Duodenal mucosa (tissue), 2 donors: ENCODE data around the gene APP.

ENCODE experiments used
- H3K27ac ChIP-seq: one replicate; pipeline ENCODE4 v1.7.0; 2013; ENCODE audit warnings: low read depth, low read length
- H3K27me3 ChIP-seq, 2 donors: one replicate each; pipeline ENCODE4 v1.7.0; 2013; ENCODE audit warnings: low read length in 2 of 2, control low read depth in 1 of 2; ENCODE audit not compliant: insufficient read depth in 2 of 2, control insufficient read depth in 1 of 2
- H3K36me3 ChIP-seq, 2 donors: one replicate each; pipeline ENCODE4 v1.7.0; 2013; ENCODE audit warnings: low read length in 2 of 2, control low read depth in 1 of 2; ENCODE audit not compliant: insufficient read depth in 2 of 2, control insufficient read depth in 1 of 2
- H3K4me1 ChIP-seq, 2 donors: one replicate each; pipeline ENCODE4 v1.7.0; 2013; ENCODE audit warnings: low read length in 2 of 2, control low read depth in 1 of 2; ENCODE audit not compliant: insufficient read depth in 2 of 2, control insufficient read depth in 1 of 2
- H3K4me3 ChIP-seq, 2 donors: one replicate each; pipeline ENCODE4 v1.7.0; 2013; ENCODE audit warnings: low read length in 2 of 2, low read depth in 1 of 2
- H3K9ac ChIP-seq, 2 donors: one replicate each; pipeline ENCODE4 v1.7.0; 2013; ENCODE audit warnings: low read length in 2 of 2, low read depth in 1 of 2
- H3K9me3 ChIP-seq, 2 donors: one replicate each; pipeline ENCODE4 v1.7.0; 2013; ENCODE audit warnings: low read length in 2 of 2, control low read depth in 1 of 2; ENCODE audit not compliant: control insufficient read depth in 1 of 2

The APP gene

DNA sequence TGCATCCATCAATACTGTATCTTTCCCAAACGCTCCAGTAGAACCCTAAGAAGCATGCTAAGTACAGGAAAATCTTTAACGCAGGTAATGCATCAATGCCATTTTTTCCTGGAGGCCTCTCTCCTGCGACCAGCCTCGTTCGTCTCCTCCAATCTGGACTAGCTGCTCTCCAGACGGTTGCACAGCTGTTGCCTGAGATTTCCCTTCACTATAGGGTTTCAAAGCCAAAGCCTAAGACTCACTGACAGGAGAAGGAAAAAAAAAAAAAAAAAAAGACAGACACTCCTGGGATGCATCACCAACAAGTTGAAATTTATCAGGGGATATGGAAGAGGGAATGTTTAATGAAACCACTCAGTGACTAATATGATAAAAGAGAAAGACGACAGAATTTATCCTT is 93.0 kb downstream of the APP start:
- Histone ChIP-seq H3K9me3 (no peaks in the 10 kb centered on the region), H3K4me3 (no peak overlapping the region), H3K36me3 (no peaks in the 10 kb centered on the region), H3K4me1 (no peaks in the 10 kb centered on the region), H3K27me3 (no peaks in the 10 kb centered on the region), H3K27ac (no peak overlapping the region), H3K9ac (no peak overlapping the region)

DNA sequence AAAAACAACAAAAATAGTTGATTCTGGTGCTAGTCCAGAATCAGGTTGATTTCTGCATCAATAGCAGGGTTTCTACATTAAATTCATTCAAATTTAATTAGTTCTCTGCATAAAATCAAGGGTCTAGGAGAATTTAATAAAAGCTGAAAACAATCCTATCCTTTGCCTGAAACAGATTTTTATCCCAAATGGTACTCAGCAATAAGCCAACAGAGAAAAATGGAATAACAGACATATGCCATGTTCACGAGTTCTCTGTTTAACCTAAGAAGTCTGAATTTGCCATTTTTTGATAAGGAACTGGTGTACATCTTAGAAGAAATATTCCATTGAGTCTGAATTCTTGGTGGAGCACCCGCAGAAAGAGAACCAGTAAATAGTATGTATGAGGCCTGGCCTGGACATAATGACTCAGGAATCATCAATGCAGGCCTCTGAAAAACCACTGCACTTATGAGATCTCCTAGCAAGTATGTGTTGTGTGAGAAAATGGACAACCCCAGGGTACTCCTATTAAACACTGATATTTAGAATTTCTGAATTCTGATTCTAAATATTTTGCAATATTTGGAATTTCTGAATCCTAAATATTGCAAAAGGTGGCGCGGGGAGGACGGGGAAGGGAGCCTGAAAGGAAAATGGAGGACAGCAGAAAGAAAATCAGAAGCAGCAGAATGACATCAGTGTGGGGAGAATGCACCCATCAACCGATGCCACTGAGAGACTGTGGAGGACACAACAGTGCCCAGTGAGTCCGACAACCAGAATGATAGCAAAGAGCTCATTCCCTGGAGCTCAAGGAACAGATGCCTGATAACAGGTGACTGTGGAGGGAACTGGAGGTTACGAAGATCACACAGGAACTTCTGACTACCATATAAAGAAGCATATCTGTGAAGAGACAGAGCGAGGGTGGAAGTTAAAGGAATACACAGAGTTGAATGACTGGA is 97.6 kb downstream of the APP start:
- Histone ChIP-seq H3K4me1 (peaks cover 17 to 35% of the 10 kb centered on the region in 2 donors), H3K27me3 (no peaks in the 10 kb centered on the region), H3K27ac (no peak overlapping the region), H3K9ac (no peak overlapping the region), H3K4me3 (no peak overlapping the region), H3K36me3 (no peaks in the 10 kb centered on the region), H3K9me3 (no peaks in the 10 kb centered on the region)

DNA sequence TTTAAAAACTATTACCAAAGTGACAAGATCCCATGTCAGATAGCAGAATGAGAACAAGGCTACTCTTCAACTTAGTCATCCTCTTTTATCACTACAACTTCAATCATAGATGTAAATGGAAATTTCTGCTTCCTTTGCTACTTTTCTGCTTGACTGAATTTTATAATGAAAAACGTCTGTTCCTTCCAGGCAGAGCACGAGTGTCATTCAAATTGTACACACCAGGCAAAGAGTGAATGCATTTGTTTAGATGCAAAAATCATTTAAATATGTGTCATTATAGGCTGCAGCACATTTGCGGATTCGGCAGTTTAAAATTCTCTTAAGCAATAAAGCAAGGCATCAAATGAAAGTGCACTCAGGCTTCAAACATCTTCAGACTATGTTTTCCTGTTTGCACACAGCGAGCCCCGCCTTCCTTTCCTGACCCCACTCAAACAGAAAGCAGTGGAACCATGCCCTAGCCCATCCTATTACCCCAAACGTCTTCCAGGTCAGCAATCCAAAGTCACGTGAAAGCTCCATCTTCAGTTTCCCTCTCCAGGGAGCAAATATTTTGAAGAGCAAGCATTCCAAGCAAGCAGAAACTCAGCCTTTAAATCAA is 99.6 kb downstream of the APP start:
- H3K9me3 ChIP-seq: no peaks in the 10 kb centered on the region
- no peak overlapping the region for H3K27ac ChIP-seq
- H3K4me3 ChIP-seq: peak overlapping the region; percentile 26 to 27
- H3K27me3 ChIP-seq: no peaks in the 10 kb centered on the region
- no peak overlapping the region for H3K9ac ChIP-seq
- H3K4me1 ChIP-seq: peaks cover 17 to 35% of the 10 kb centered on the region in 2 donors
- H3K36me3 ChIP-seq: no peaks in the 10 kb centered on the region

DNA sequence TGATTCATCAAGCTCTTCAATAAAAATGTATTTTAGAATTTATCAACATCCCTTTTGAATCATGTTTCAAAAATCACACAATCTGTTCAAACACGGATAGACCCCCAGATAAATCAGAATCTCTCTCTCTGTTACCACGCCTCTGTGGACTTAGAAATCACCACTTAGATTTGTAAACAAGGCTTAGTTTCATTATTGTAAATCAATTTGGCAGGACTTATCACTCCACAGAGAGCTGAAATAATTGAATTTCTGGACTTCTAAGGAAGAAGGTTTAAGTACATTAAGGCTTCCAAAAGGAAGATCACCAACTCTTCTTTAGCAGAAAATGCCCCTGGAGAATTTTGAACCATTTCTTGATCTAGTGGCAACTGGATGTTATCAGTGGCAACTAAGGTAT is 100.4 kb downstream of the APP start:
- Histone ChIP-seq H3K4me3 (no peak overlapping the region), H3K27me3 (no peaks in the 10 kb centered on the region), H3K36me3 (no peaks in the 10 kb centered on the region), H3K9ac (no peak overlapping the region), H3K4me1 (peaks cover 17 to 35% of the 10 kb centered on the region in 2 donors), H3K9me3 (no peaks in the 10 kb centered on the region), H3K27ac (no peak overlapping the region)

DNA sequence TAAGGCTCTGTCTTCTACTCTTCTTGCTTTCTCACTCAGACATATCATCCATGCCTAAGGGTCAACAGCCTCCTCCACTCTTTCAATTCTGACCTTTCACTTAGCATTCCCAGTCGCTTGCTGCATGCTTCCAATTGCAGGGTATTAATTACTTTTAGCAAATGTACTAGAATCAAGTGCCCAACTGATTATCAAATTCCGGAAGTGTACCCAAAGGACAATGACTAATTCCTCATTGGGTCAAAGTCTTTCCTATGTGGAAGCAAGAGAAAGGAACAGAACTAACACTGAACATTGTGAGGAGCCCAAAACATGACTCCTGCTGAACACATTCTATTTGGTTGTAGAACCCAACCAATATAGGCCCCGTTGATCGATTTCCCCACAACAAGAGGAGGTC is 101.8 kb downstream of the APP start:
- H3K36me3 ChIP-seq: no peaks in the 10 kb centered on the region
- peaks cover 17 to 35% of the 10 kb centered on the region in 2 donors for H3K4me1 ChIP-seq
- no peak overlapping the region for H3K27ac ChIP-seq
- peak overlapping the region in 1 of 2 donors; percentile 30 for H3K4me3 ChIP-seq
- H3K9ac ChIP-seq: no peak overlapping the region
- H3K27me3 ChIP-seq: no peaks in the 10 kb centered on the region
- H3K9me3 ChIP-seq: no peaks in the 10 kb centered on the region

DNA sequence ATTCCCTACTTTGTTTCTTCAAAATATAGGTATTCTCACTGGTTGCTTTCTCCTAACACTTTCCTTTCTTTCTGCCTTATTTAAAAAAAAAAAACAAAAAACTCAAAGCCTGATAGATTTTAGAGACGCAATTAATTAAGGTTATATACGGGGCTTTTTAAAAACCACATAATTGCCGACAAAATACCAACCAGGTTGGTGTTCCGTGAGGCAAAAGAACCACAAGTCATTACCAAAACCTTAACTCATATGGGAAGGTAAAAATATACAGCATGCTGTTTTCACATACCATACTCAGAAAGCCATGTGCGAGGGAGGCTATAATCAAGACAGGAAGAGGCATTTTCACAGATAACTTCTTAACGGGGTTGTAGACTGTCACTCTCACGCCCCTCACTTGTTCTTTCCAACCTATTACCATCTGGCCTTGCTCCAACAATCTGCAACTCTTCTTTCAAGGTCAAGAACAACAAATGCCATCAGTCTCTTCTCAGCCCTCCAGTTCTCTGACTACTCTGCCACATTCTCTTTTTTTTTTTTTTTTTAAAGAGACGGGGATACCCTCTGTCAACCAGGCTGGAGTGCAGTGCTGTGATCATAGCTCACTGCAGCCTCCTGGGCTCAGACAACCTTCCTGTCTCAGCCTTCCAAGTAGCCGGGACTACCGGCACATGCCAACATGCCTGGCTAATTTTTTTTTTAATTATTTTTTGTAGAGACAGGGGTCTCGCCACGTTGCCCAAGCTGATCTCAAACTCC is 102.6 kb downstream of the APP start:
- no peaks in the 10 kb centered on the region for H3K27me3 ChIP-seq
- H3K4me1 ChIP-seq: peaks cover 17 to 35% of the 10 kb centered on the region in 2 donors
- no peaks in the 10 kb centered on the region for H3K9me3 ChIP-seq
- no peak overlapping the region for H3K4me3 ChIP-seq
- H3K36me3 ChIP-seq: no peaks in the 10 kb centered on the region
- no peak overlapping the region for H3K9ac ChIP-seq
- no peak overlapping the region for H3K27ac ChIP-seq

DNA sequence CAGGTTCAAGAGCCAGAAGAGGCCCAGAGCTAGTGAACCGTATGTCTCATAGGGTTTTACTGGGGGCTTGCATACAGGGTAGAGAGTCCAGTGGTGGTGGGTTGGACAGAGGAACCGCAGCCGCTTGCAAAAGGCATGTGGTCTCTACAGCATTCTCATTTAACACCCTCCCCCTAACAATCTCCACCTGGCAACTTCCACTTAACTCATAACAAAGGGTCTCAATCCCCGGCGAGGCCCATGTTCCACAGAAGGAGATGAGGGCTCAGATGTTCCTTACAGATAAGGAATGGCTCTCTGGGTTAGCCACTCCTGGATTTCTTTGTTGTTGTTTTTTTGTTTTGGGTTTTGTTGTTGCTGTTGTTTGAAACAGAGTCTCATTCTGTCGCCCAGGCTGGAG is 106.1 kb downstream of the APP start:
- Histone ChIP-seq H3K27ac (no peak overlapping the region), H3K36me3 (no peaks in the 10 kb centered on the region), H3K9ac (no peak overlapping the region), H3K4me1 (peaks cover 6 to 11% of the 10 kb centered on the region in 2 donors), H3K27me3 (no peaks in the 10 kb centered on the region), H3K9me3 (no peaks in the 10 kb centered on the region), H3K4me3 (no peak overlapping the region)

DNA sequence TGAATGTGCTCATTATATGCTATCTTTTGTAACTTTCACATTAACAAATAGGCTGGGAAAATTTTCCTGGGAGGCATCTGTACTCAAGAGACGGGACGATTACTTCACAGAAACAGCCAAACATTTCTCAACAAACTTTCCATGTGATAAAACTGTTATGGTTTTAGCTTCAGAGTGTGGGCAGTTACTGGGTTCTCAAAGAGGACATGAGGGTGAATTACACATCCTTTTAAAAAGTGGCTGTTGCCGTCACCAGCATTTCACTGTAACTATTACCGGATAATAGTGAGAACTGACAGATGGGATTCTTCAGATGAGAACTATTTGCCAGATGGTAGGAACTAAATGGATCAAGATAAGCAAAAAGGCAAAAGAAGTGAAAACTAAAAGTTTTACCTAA is 109.1 kb downstream of the APP start:
- Histone ChIP-seq H3K4me1 (no peaks in the 10 kb centered on the region), H3K9me3 (no peaks in the 10 kb centered on the region), H3K27me3 (no peaks in the 10 kb centered on the region), H3K9ac (no peak overlapping the region), H3K4me3 (no peak overlapping the region), H3K36me3 (peaks cover 0 to 3% of the 10 kb centered on the region in 2 donors), H3K27ac (no peak overlapping the region)

DNA sequence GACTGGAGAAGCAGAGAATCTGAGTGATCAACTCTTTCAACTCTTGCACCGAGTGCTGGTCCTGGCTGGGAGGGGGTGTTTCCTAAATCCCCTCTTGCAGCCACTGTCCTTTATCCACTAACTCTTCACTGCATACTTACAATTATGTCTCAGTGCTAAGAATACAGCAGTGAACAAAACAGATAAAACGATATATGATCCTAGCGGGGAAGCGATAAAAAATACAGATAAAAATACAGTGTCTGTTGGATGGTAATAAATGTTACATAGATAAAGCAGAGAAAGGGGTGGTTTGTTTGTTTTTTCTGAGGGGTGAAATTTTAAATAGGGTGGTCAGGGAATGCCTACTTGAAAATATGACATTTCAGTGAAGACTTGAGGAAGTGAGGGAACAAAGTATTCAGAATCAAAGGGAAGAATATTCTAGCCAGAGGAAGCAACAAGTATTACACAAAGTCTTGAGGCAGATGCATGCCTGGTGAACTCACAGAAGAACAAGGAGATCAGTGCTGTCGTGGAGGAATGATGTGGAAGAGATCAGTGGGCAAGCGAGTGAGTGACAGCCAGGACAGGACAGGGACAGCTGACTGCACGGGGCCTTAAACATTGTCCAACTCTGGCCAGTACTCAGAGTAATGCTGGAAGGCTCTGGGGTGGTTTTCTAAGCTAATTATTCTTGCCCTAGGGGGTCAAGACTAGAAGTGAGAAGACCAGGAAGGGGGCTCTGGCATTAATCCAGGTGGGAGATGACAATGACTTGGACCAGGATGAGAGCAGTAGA is 110.0 kb downstream of the APP start:
- H3K9ac ChIP-seq: no peak overlapping the region
- no peaks in the 10 kb centered on the region for H3K27me3 ChIP-seq
- H3K4me1 ChIP-seq: no peaks in the 10 kb centered on the region
- H3K36me3 ChIP-seq: peaks cover 0 to 3% of the 10 kb centered on the region in 2 donors
- H3K4me3 ChIP-seq: no peak overlapping the region
- H3K9me3 ChIP-seq: no peaks in the 10 kb centered on the region
- H3K27ac ChIP-seq: no peak overlapping the region
